Measurements from ENCODE around the gene PLEKHA6. TPM values are rescaled to one million over a fixed set of nuclear protein-coding genes. Genes with fewer than 3 reads are reported as not detected.

PLEKHA6 gene
- total RNA-seq, 4 donors from 2014 or later: 4.3 to 13.2 (median 7.7) TPM

GRCh38 chr1:204384636-204385352, 25.1 kb upstream of the PLEKHA6 start:
- DNase-seq: no peak
- Histone ChIP-seq H3K4me1 (peaks cover 0 to 4% of the 10 kb centered on the region in 2 donors), H3K36me3 (no peaks in the 10 kb centered on the region), H3K27ac (no peak overlapping the region), H3K27me3 (no peaks in the 10 kb centered on the region), H3K9me3 (no peaks in the 10 kb centered on the region), H3K4me3 (no peak overlapping the region)
- ATAC-seq: peak; percentile 29 to 36
- intact Hi-C loops (cut with DNase I; ENCODE audit: low total_unique reads) (no loop called here), in situ Hi-C loops (cut with MboI; ENCODE audit: low sequenced_read_pairs in 4 of 4) (loop anchor here in 2 of 4 donors (25.0 kb wide), 2 partner anchors 522 to 547 kb away; partner anchors contain the start of gene SNRPE (in 1 of the 2))
- TF ChIP-seq CTCF (IDR thresholded peaks at IDR 0.05 in 4 of 5, conservative IDR thresholded peaks at IDR 0.05 in 1 of 5) (no peak), POLR2A (IDR thresholded peaks at IDR 0.05) (no peak)

- H3K27ac ChIP-seq: no peak overlapping the region
- intact Hi-C loops (cut with DNase I; ENCODE audit: low total_unique reads) (no loop called here), in situ Hi-C loops (cut with MboI; ENCODE audit: low sequenced_read_pairs in 4 of 4) (loop anchor here in 2 of 4 donors (25.0 kb wide), 2 partner anchors 521 to 546 kb away; partner anchors contain the start of gene SNRPE (in 1 of the 2))
- ATAC-seq (no peak), DNase-seq (no peak)
- H3K36me3 ChIP-seq: no peaks in the 10 kb centered on the region
- TF ChIP-seq POLR2A (IDR thresholded peaks at IDR 0.05): no peak
- no peak for TF ChIP-seq CTCF (IDR thresholded peaks at IDR 0.05 in 4 of 5, conservative IDR thresholded peaks at IDR 0.05 in 1 of 5)
- no peaks in the 10 kb centered on the region for H3K9me3 ChIP-seq
- peaks cover 7 to 12% of the 10 kb centered on the region in 2 donors for H3K4me1 ChIP-seq
- peaks cover 0 to 4% (median 0%) of the 10 kb centered on the region in 3 donors for H3K27me3 ChIP-seq
- H3K4me3 ChIP-seq: no peak overlapping the region
Measured at GRCh38 chr1:204383163-204383904, 23.6 kb upstream of the PLEKHA6 start.

GRCh38 chr1:204382714-204383083, 23.0 kb upstream of the PLEKHA6 start:
- Histone ChIP-seq H3K36me3 (no peaks in the 10 kb centered on the region), H3K27ac (no peak overlapping the region), H3K4me1 (peaks cover 7 to 17% of the 10 kb centered on the region in 2 donors), H3K27me3 (peaks cover 0 to 8% (median 0%) of the 10 kb centered on the region in 3 donors), H3K4me3 (peak overlapping the region in 1 of 4 donors; percentile 7), H3K9me3 (no peaks in the 10 kb centered on the region)
- intact Hi-C loops (cut with DNase I; ENCODE audit: low total_unique reads): no loop called here
- no peak for ATAC-seq
- in situ Hi-C loops (cut with MboI; ENCODE audit: low sequenced_read_pairs in 4 of 4): loop anchor here in 2 of 4 donors (25.0 kb wide), 2 partner anchors 520 to 545 kb away; partner anchors contain the start of gene SNRPE (in 1 of the 2)
- no peak for DNase-seq
- TF ChIP-seq CTCF (IDR thresholded peaks at IDR 0.05 in 4 of 5, conservative IDR thresholded peaks at IDR 0.05 in 1 of 5) (no peak), POLR2A (IDR thresholded peaks at IDR 0.05) (no peak)

GRCh38 chr1:204380293-204380831, 20.6 kb upstream of the PLEKHA6 start:
- no peaks in the 10 kb centered on the region for H3K36me3 ChIP-seq
- H3K4me1 ChIP-seq: peaks cover 7 to 23% of the 10 kb centered on the region in 2 donors
- intact Hi-C loops (cut with DNase I; ENCODE audit: low total_unique reads): no loop called here
- no peaks in the 10 kb centered on the region for H3K9me3 ChIP-seq
- no peak for DNase-seq
- in situ Hi-C loops (cut with MboI; ENCODE audit: low sequenced_read_pairs in 4 of 4): loop anchor here in 2 of 4 donors (25.0 kb wide), 2 partner anchors 518 to 543 kb away; partner anchors contain the start of gene SNRPE (in 1 of the 2)
- peaks cover 3 to 10% (median 9%) of the 10 kb centered on the region in 3 donors for H3K27me3 ChIP-seq
- H3K4me3 ChIP-seq: no peak overlapping the region
- no peak for TF ChIP-seq CTCF (IDR thresholded peaks at IDR 0.05 in 4 of 5, conservative IDR thresholded peaks at IDR 0.05 in 1 of 5)
- no peak for TF ChIP-seq POLR2A (IDR thresholded peaks at IDR 0.05)
- H3K27ac ChIP-seq: no peak overlapping the region
- ATAC-seq: no peak
